Measurements from ENCODE around the gene WHRN.
A peak's percentile ranks its signal among the peaks of the same experiment; 100 is the strongest.

Gene WHRN

GRCh38 chr9:114513055-114513958 lies 8.0 kb upstream of the WHRN start:
- no peak for DNase-seq

GRCh38 chr9:114511978-114512874 lies 7.0 kb upstream of the WHRN start:
- DNase-seq: no peak

GRCh38 chr9:114507726-114508125 lies 2.5 kb upstream of the WHRN start:
- peak in 1 of 2 experiments; percentile 12 for DNase-seq

GRCh38 chr9:114506082-114506390 lies 763 bp upstream of the WHRN start:
- DNase-seq: no peak

- no peak for DNase-seq
Observed at GRCh38 chr9:114504341-114505186, 709 bp downstream of the WHRN start.

GRCh38 chr9:114503522-114504340 lies 1.5 kb downstream of the WHRN start:
- no peak for DNase-seq

- DNase-seq: no peak
Observed at GRCh38 chr9:114503009-114503408, 2.3 kb downstream of the WHRN start.

- no peak for DNase-seq
Observed at GRCh38 chr9:114501796-114502682, 3.2 kb downstream of the WHRN start.

GRCh38 chr9:114500697-114501292 lies 4.5 kb downstream of the WHRN start:
- no peak for DNase-seq

GRCh38 chr9:114499941-114500696 lies 5.2 kb downstream of the WHRN start:
- DNase-seq: no peak

GRCh38 chr9:114499528-114499927 lies 5.7 kb downstream of the WHRN start:
- no peak for DNase-seq

GRCh38 chr9:114497727-114498382 lies 7.4 kb downstream of the WHRN start:
- no peak for DNase-seq

GRCh38 chr9:114497236-114497635 lies 8.0 kb downstream of the WHRN start:
- no peak for DNase-seq

GRCh38 chr9:114496011-114496410 lies 9.3 kb downstream of the WHRN start:
- no peak for DNase-seq

- no peak for DNase-seq
Observed at GRCh38 chr9:114494776-114495569, 10.3 kb downstream of the WHRN start.

- DNase-seq: no peak
Observed at GRCh38 chr9:114493521-114494184, 11.6 kb downstream of the WHRN start.

- no peak for DNase-seq
Observed at GRCh38 chr9:114492991-114493390, 12.3 kb downstream of the WHRN start.
